Mucosa of stomach (tissue), 1 donor: ENCODE data around the gene NTF3.

ENCODE experiments used
- H3K27me3 ChIP-seq: one replicate; pipeline ENCODE4 v1.7.0; 2013; ENCODE audit warnings: mild to moderate bottlenecking, low read length; ENCODE audit not compliant: control insufficient read depth, insufficient read depth
- H3K36me3 ChIP-seq: one replicate; pipeline ENCODE4 v1.7.0; 2013; ENCODE audit warnings: low read length; ENCODE audit not compliant: control insufficient read depth, insufficient read depth
- H3K4me1 ChIP-seq: one replicate; pipeline ENCODE4 v1.7.0; 2013; ENCODE audit warnings: mild to moderate bottlenecking, low read length; ENCODE audit not compliant: control insufficient read depth, insufficient read depth
- H3K4me3 ChIP-seq: one replicate; pipeline ENCODE4 v1.7.0; 2013; ENCODE audit warnings: low read length
- H3K9ac ChIP-seq: one replicate; pipeline ENCODE4 v1.7.0; 2013; ENCODE audit warnings: mild to moderate bottlenecking, low read length, moderate library complexity
- H3K9me3 ChIP-seq: one replicate; pipeline ENCODE4 v1.7.0; 2013; ENCODE audit warnings: mild to moderate bottlenecking, low read length, moderate library complexity; ENCODE audit not compliant: control insufficient read depth
- donor health status: Pancreatic carcinoma.

Gene NTF3

GRCh38 chr12:5520831-5521230 lies 88.9 kb downstream of the NTF3 start:
- no peak overlapping the region for H3K4me3 ChIP-seq
- no peaks in the 10 kb centered on the region for H3K4me1 ChIP-seq
- no peak overlapping the region for H3K9ac ChIP-seq
- H3K36me3 ChIP-seq, result no peaks in the 10 kb centered on the region
- no peaks in the 10 kb centered on the region for H3K27me3 ChIP-seq
- no peaks in the 10 kb centered on the region for H3K9me3 ChIP-seq

GRCh38 chr12:5521456-5522325 lies 89.8 kb downstream of the NTF3 start:
- Histone ChIP-seq H3K36me3 (no peaks in the 10 kb centered on the region), H3K9ac (no peak overlapping the region), H3K4me3 (no peak overlapping the region), H3K4me1 (no peaks in the 10 kb centered on the region), H3K27me3 (no peaks in the 10 kb centered on the region), H3K9me3 (no peaks in the 10 kb centered on the region)

- Histone ChIP-seq H3K4me1 (no peaks in the 10 kb centered on the region), H3K9me3 (no peaks in the 10 kb centered on the region), H3K4me3 (no peak overlapping the region), H3K27me3 (no peaks in the 10 kb centered on the region), H3K36me3 (no peaks in the 10 kb centered on the region), H3K9ac (no peak overlapping the region)
Measured at GRCh38 chr12:5522432-5523335, 90.8 kb downstream of the NTF3 start.

GRCh38 chr12:5523396-5524115 lies 91.6 kb downstream of the NTF3 start:
- Histone ChIP-seq H3K9me3 (no peaks in the 10 kb centered on the region), H3K27me3 (no peaks in the 10 kb centered on the region), H3K9ac (no peak overlapping the region), H3K36me3 (no peaks in the 10 kb centered on the region), H3K4me3 (no peak overlapping the region), H3K4me1 (no peaks in the 10 kb centered on the region)

GRCh38 chr12:5524116-5524768 lies 92.3 kb downstream of the NTF3 start:
- no peaks in the 10 kb centered on the region for H3K36me3 ChIP-seq
- H3K4me3 ChIP-seq, result no peak overlapping the region
- no peak overlapping the region for H3K9ac ChIP-seq
- no peaks in the 10 kb centered on the region for H3K9me3 ChIP-seq
- H3K27me3 ChIP-seq, result no peaks in the 10 kb centered on the region
- no peaks in the 10 kb centered on the region for H3K4me1 ChIP-seq

GRCh38 chr12:5524769-5525436 lies 93.0 kb downstream of the NTF3 start:
- no peaks in the 10 kb centered on the region for H3K27me3 ChIP-seq
- H3K9ac ChIP-seq, result no peak overlapping the region
- no peaks in the 10 kb centered on the region for H3K9me3 ChIP-seq
- H3K36me3 ChIP-seq, result no peaks in the 10 kb centered on the region
- no peaks in the 10 kb centered on the region for H3K4me1 ChIP-seq
- no peak overlapping the region for H3K4me3 ChIP-seq

GRCh38 chr12:5525783-5526367 lies 94.0 kb downstream of the NTF3 start:
- Histone ChIP-seq H3K9me3 (no peaks in the 10 kb centered on the region), H3K36me3 (no peaks in the 10 kb centered on the region), H3K4me3 (no peak overlapping the region), H3K4me1 (no peaks in the 10 kb centered on the region), H3K27me3 (no peaks in the 10 kb centered on the region), H3K9ac (no peak overlapping the region)

GRCh38 chr12:5533368-5533767 lies 101.5 kb downstream of the NTF3 start:
- Histone ChIP-seq H3K27me3 (no peaks in the 10 kb centered on the region), H3K4me3 (no peak overlapping the region), H3K4me1 (no peaks in the 10 kb centered on the region), H3K36me3 (no peaks in the 10 kb centered on the region), H3K9me3 (no peaks in the 10 kb centered on the region), H3K9ac (no peak overlapping the region)

- Histone ChIP-seq H3K4me3 (no peak overlapping the region), H3K9ac (no peak overlapping the region), H3K36me3 (no peaks in the 10 kb centered on the region), H3K27me3 (no peaks in the 10 kb centered on the region), H3K4me1 (no peaks in the 10 kb centered on the region), H3K9me3 (no peaks in the 10 kb centered on the region)
Measured at GRCh38 chr12:5534426-5535199, 102.7 kb downstream of the NTF3 start.

GRCh38 chr12:5535541-5535940 lies 103.6 kb downstream of the NTF3 start:
- Histone ChIP-seq H3K36me3 (no peaks in the 10 kb centered on the region), H3K27me3 (no peaks in the 10 kb centered on the region), H3K4me1 (no peaks in the 10 kb centered on the region), H3K9ac (no peak overlapping the region), H3K9me3 (no peaks in the 10 kb centered on the region), H3K4me3 (no peak overlapping the region)
